ENCODE data around the gene COL4A3. TPM values are rescaled to one million over a fixed set of nuclear protein-coding genes. Genes with fewer than 3 reads are reported as not detected.

COL4A3 gene
- total RNA-seq, 2 donors from 2014 or later: 1.7 to 2.4 TPM

GRCh38 chr2:227154986-227155774 is 9.2 kb upstream of the COL4A3 start:
- Mint-ChIP-seq H3K27me3 (ENCODE audit: insufficient read depth) (peaks cover 5% of the 10 kb centered on the region), H3K4me1 (peaks cover 16% of the 10 kb centered on the region), H3K4me3 (no peak overlapping the region), H3K27ac (no peak overlapping the region), H3K36me3 (ENCODE audit: low read depth) (no peaks in the 10 kb centered on the region), H3K9me3 (peaks cover 13% of the 10 kb centered on the region)
- no peaks in the 10 kb centered on the region for H3K27me3 ChIP-seq (ENCODE audit: control insufficient read depth, insufficient read depth, low read length, poor library complexity, severe bottlenecking)
- H3K9ac ChIP-seq (ENCODE audit: extremely low read depth, low read length, poor library complexity, severe bottlenecking): no peak overlapping the region
- WGBS, 2 experiments (ENCODE audit: insufficient coverage in 1 of 2, insufficient read length in 1 of 2): 94 to 96% methylated on average over 5 to 6 of the region's 6 CpGs
- peaks cover 6% of the 10 kb centered on the region for H3K4me1 ChIP-seq (ENCODE audit: control insufficient read depth, insufficient read depth, low read length)
- no peaks in the 10 kb centered on the region for H3K36me3 ChIP-seq (ENCODE audit: control insufficient read depth, insufficient read depth, low read length)
- peak; percentile 40 for TF ChIP-seq CTCF (conservative IDR thresholded peaks at IDR 0.05)
- no peak overlapping the region for H3K27ac ChIP-seq (ENCODE audit: low read depth, low read length)
- H3K9me3 ChIP-seq (ENCODE audit: control insufficient read depth, low read length): peaks cover 9% of the 10 kb centered on the region
- H3K4me3 ChIP-seq (ENCODE audit: low read length): no peak overlapping the region
- DNase-seq: no peak

- Histone ChIP-seq H3K4me1 (ENCODE audit: control insufficient read depth, insufficient read depth, low read length) (peaks cover 9% of the 10 kb centered on the region), H3K36me3 (ENCODE audit: control insufficient read depth, insufficient read depth, low read length) (no peaks in the 10 kb centered on the region), H3K9me3 (ENCODE audit: control insufficient read depth, low read length) (peaks cover 9% of the 10 kb centered on the region), H3K27ac (ENCODE audit: low read depth, low read length) (no peak overlapping the region), H3K27me3 (ENCODE audit: control insufficient read depth, insufficient read depth, low read length, poor library complexity, severe bottlenecking) (peaks cover 30% of the 10 kb centered on the region), H3K4me3 (ENCODE audit: low read length) (no peak overlapping the region), H3K9ac (ENCODE audit: extremely low read depth, low read length, poor library complexity, severe bottlenecking) (no peak overlapping the region)
- no peak overlapping the region for H3K4me3 Mint-ChIP-seq
- H3K27ac Mint-ChIP-seq: no peak overlapping the region
- 89 to 100% methylated on average over 1 to 2 of the region's 2 CpGs for WGBS, 2 experiments (ENCODE audit: insufficient coverage in 1 of 2, insufficient read length in 1 of 2)
- peaks cover 26% of the 10 kb centered on the region for H3K4me1 Mint-ChIP-seq
- no peak for TF ChIP-seq CTCF (conservative IDR thresholded peaks at IDR 0.05)
- no peak for DNase-seq
- peaks cover 41% of the 10 kb centered on the region for H3K27me3 Mint-ChIP-seq (ENCODE audit: insufficient read depth)
- no peaks in the 10 kb centered on the region for H3K36me3 Mint-ChIP-seq (ENCODE audit: low read depth)
- H3K9me3 Mint-ChIP-seq: peaks cover 7% of the 10 kb centered on the region
Measured at GRCh38 chr2:227160164-227160563, 4.3 kb upstream of the COL4A3 start.

- peaks cover 12% of the 10 kb centered on the region for H3K9me3 Mint-ChIP-seq
- H3K4me1 Mint-ChIP-seq: peaks cover 41% of the 10 kb centered on the region
- H3K27ac ChIP-seq (ENCODE audit: low read depth, low read length): no peak overlapping the region
- no peak for DNase-seq
- H3K4me3 Mint-ChIP-seq: no peak overlapping the region
- peaks cover 9% of the 10 kb centered on the region for H3K4me1 ChIP-seq (ENCODE audit: control insufficient read depth, insufficient read depth, low read length)
- H3K9me3 ChIP-seq (ENCODE audit: control insufficient read depth, low read length): peaks cover 9% of the 10 kb centered on the region
- no peak overlapping the region for H3K9ac ChIP-seq (ENCODE audit: extremely low read depth, low read length, poor library complexity, severe bottlenecking)
- peaks cover 36% of the 10 kb centered on the region for H3K27me3 ChIP-seq (ENCODE audit: control insufficient read depth, insufficient read depth, low read length, poor library complexity, severe bottlenecking)
- no peaks in the 10 kb centered on the region for H3K36me3 ChIP-seq (ENCODE audit: control insufficient read depth, insufficient read depth, low read length)
- H3K27ac Mint-ChIP-seq: no peak overlapping the region
- peaks cover 40% of the 10 kb centered on the region for H3K27me3 Mint-ChIP-seq (ENCODE audit: insufficient read depth)
- H3K4me3 ChIP-seq (ENCODE audit: low read length): no peak overlapping the region
- H3K36me3 Mint-ChIP-seq (ENCODE audit: low read depth): no peaks in the 10 kb centered on the region
- TF ChIP-seq CTCF (conservative IDR thresholded peaks at IDR 0.05): no peak
Measured at GRCh38 chr2:227161947-227162346, 2.5 kb upstream of the COL4A3 start.
